ENCODE results near the gene SERPINA5. TPM values are rescaled to one million over a fixed set of nuclear protein-coding genes. Genes with fewer than 3 reads are reported as not detected.

The SERPINA5 gene
- polyA plus RNA-seq, 1 of the 3 experiments (the other 2 are of a cell fraction) = 0.08 TPM

DNA sequence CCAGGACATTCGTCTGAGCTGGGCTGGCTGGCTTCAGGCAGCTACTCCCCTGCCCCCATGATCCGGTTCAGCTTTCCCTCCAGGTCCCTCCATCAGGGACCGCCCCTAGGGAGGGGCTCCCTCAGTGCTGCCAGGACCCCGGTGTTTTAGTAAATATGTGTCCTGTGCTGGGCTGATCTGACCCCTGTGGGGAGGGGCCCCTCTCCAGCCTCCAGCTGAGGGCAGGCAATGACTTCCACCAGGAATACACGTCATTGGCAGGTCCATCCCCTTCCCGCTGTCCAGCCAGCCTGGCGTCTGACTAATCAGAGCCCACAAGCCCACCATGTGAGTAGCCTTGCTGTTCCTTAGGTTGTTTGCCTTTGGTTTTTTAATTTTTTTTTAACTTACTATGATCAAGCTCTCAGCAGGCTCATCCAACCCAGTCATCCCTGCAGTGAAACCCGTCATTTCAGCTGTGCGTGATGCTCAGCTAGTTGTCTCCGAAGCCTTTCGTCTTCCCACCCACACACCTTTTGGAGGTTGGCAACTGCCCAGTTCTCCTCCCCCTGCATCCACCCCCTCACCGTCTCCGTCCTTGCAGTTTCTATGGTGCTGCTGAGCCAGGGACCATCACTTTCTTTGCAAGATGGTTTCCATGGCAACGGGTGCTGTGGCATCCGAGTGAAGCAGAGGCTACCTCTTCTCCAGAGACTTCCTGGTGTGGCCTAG lies 35.9 kb upstream of the SERPINA5 start:
- Histone ChIP-seq H3K79me2 (ENCODE audit: insufficient read depth) (no peaks in the 10 kb centered on the region), H3K9ac (no peak overlapping the region), H4K20me1 (ENCODE audit: insufficient read depth) (no peaks in the 10 kb centered on the region), H3K9me2 (no peaks in the 10 kb centered on the region), H2AFZ (ENCODE audit: low read depth) (no peak overlapping the region), H3K4me1 (ENCODE audit: control insufficient read depth in 1 of 2, insufficient read depth in 2 of 2, low read depth in 1 of 2, low read length in 1 of 2) (no peaks in the 10 kb centered on the region), H3F3A (replicated peaks; ENCODE audit: insufficient read depth) (no peaks in the 10 kb centered on the region), H3K4me3 (ENCODE audit: low read depth in 2 of 2, low read length in 1 of 2) (no peak overlapping the region), H3K36me3 (replicated peaks in 1 of 2; ENCODE audit: control insufficient read depth in 1 of 2, insufficient read depth in 2 of 2, low read length in 1 of 2) (no peaks in the 10 kb centered on the region), H3K4me2 (no peak overlapping the region), H3K27ac (ENCODE audit: low read depth in 2 of 2, low read length in 1 of 2) (no peak overlapping the region), H3K27me3 (ENCODE audit: insufficient read depth) (no peaks in the 10 kb centered on the region), H3K9me3 (no peaks in the 10 kb centered on the region)
- TF ChIP-seq, protein P1, sequence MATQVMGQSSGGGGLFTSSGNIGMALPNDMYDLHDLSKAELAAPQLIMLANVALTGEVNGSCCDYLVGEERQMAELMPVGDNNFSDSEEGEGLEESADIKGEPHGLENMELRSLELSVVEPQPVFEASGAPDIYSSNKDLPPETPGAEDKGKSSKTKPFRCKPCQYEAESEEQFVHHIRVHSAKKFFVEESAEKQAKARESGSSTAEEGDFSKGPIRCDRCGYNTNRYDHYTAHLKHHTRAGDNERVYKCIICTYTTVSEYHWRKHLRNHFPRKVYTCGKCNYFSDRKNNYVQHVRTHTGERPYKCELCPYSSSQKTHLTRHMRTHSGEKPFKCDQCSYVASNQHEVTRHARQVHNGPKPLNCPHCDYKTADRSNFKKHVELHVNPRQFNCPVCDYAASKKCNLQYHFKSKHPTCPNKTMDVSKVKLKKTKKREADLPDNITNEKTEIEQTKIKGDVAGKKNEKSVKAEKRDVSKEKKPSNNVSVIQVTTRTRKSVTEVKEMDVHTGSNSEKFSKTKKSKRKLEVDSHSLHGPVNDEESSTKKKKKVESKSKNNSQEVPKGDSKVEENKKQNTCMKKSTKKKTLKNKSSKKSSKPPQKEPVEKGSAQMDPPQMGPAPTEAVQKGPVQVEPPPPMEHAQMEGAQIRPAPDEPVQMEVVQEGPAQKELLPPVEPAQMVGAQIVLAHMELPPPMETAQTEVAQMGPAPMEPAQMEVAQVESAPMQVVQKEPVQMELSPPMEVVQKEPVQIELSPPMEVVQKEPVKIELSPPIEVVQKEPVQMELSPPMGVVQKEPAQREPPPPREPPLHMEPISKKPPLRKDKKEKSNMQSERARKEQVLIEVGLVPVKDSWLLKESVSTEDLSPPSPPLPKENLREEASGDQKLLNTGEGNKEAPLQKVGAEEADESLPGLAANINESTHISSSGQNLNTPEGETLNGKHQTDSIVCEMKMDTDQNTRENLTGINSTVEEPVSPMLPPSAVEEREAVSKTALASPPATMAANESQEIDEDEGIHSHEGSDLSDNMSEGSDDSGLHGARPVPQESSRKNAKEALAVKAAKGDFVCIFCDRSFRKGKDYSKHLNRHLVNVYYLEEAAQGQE (IDR thresholded peaks at IDR 0.05; ENCODE audit: low read depth, low read length) = no peak
- TF ChIP-seq, protein P2, sequence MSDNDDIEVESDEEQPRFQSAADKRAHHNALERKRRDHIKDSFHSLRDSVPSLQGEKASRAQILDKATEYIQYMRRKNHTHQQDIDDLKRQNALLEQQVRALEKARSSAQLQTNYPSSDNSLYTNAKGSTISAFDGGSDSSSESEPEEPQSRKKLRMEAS (IDR thresholded peaks at IDR 0.05; ENCODE audit: low read depth) = no peak
- no peak for TF ChIP-seq FOXJ3 (CRISPR knock-in tag; IDR thresholded peaks at IDR 0.05)
- 62% methylated on average over 11 of the region's 15 CpGs for WGBS (ENCODE audit: low lambda C conversion rate)
- no peak for DNase-seq
- ChIA-PET CTCF (interaction anchor here (1.3 to 2.7 kb wide), 2 partner anchors 16 to 59 kb away, joined by 3 to 15 read pairs; no protein-coding TSS in a partner anchor), POLR2A (no interaction called here)

DNA sequence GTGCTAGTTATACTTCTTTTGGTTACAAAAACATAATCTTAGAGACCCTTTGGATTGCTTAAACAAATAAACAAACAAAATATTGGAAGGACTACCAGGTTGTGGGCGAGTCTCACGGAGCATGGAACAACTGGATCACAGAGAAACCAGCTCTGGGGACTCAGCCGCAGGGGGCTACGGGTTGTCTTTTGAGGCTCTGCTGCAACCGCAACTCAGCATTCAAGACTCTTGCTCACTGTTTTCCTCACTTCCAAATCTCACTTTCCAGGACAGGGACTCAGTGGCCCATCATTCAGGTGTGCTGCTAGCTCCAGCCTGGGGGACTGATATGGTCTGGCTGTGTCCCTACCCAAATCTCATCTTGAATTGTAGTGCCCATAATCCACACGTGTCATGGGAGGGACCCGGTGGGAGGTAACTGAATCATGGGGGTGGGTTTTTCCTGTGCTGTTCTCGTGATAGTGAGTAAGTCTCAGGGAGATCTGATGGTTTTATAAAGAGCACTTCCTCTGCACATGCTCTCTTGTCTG lies 34.0 kb upstream of the SERPINA5 start:
- no peak overlapping the region for H3K9ac ChIP-seq
- H2AFZ ChIP-seq (ENCODE audit: low read depth) = no peak overlapping the region
- H3K4me2 ChIP-seq = no peak overlapping the region
- H3K4me1 ChIP-seq (ENCODE audit: control insufficient read depth in 1 of 2, insufficient read depth in 2 of 2, low read depth in 1 of 2, low read length in 1 of 2) = no peaks in the 10 kb centered on the region
- 35% methylated on average over 5 of the region's 8 CpGs for WGBS (ENCODE audit: low lambda C conversion rate)
- no peaks in the 10 kb centered on the region for H3K9me3 ChIP-seq
- H3K36me3 ChIP-seq (replicated peaks in 1 of 2; ENCODE audit: control insufficient read depth in 1 of 2, insufficient read depth in 2 of 2, low read length in 1 of 2) = no peaks in the 10 kb centered on the region
- no peaks in the 10 kb centered on the region for H3K9me2 ChIP-seq
- CTCF ChIA-PET = no interaction called here
- POLR2A ChIA-PET = no interaction called here
- no peak for DNase-seq
- no peaks in the 10 kb centered on the region for H3K27me3 ChIP-seq (ENCODE audit: insufficient read depth)
- H3F3A ChIP-seq (replicated peaks; ENCODE audit: insufficient read depth) = no peaks in the 10 kb centered on the region
- no peak for TF ChIP-seq FOSL2 (IDR thresholded peaks at IDR 0.05; ENCODE audit: borderline replicate concordance, low read depth)
- TF ChIP-seq, protein P3, sequence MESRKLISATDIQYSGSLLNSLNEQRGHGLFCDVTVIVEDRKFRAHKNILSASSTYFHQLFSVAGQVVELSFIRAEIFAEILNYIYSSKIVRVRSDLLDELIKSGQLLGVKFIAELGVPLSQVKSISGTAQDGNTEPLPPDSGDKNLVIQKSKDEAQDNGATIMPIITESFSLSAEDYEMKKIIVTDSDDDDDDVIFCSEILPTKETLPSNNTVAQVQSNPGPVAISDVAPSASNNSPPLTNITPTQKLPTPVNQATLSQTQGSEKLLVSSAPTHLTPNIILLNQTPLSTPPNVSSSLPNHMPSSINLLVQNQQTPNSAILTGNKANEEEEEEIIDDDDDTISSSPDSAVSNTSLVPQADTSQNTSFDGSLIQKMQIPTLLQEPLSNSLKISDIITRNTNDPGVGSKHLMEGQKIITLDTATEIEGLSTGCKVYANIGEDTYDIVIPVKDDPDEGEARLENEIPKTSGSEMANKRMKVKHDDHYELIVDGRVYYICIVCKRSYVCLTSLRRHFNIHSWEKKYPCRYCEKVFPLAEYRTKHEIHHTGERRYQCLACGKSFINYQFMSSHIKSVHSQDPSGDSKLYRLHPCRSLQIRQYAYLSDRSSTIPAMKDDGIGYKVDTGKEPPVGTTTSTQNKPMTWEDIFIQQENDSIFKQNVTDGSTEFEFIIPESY (IDR thresholded peaks at IDR 0.05; ENCODE audit: borderline replicate concordance, low read depth) = no peak
- TF ChIP-seq FOXJ3 (CRISPR knock-in tag; IDR thresholded peaks at IDR 0.05) = no peak
- TF ChIP-seq CHD2 (IDR thresholded peaks at IDR 0.05; ENCODE audit: low read length, partially characterized antibody) = no peak
- no peak for TF ChIP-seq MXI1 (IDR thresholded peaks at IDR 0.05; ENCODE audit: low read depth, low read length)
- TF ChIP-seq, protein P4, sequence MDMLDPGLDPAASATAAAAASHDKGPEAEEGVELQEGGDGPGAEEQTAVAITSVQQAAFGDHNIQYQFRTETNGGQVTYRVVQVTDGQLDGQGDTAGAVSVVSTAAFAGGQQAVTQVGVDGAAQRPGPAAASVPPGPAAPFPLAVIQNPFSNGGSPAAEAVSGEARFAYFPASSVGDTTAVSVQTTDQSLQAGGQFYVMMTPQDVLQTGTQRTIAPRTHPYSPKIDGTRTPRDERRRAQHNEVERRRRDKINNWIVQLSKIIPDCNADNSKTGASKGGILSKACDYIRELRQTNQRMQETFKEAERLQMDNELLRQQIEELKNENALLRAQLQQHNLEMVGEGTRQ (IDR thresholded peaks at IDR 0.05; ENCODE audit: borderline replicate concordance, low read depth, low read length) = no peak
- TF ChIP-seq RXRA (IDR thresholded peaks at IDR 0.05; ENCODE audit: borderline replicate concordance, low read depth) = no peak
- TF ChIP-seq, protein P2 (IDR thresholded peaks at IDR 0.05; ENCODE audit: low read depth) = no peak
- no peak for TF ChIP-seq RAD21 (IDR thresholded peaks at IDR 0.05; ENCODE audit: low read length)
- TF ChIP-seq TEAD4 (IDR thresholded peaks at IDR 0.05; ENCODE audit: borderline replicate concordance, insufficient read depth) = no peak
- no peaks in the 10 kb centered on the region for H3K79me2 ChIP-seq (ENCODE audit: insufficient read depth)
- H3K27ac ChIP-seq (ENCODE audit: low read depth in 2 of 2, low read length in 1 of 2) = no peak overlapping the region
- H4K20me1 ChIP-seq (ENCODE audit: insufficient read depth) = no peaks in the 10 kb centered on the region
- H3K4me3 ChIP-seq (ENCODE audit: low read depth in 2 of 2, low read length in 1 of 2) = no peak overlapping the region

All from SK-N-SH (cell line).